Measurements from ENCODE around the gene ERC2.
A peak's percentile ranks its signal among the peaks of the same experiment; 100 is the strongest.
"Not testable (repeated sequence)": the region's sequence is repeated elsewhere in the genome, so short reads cannot be mapped to it uniquely, and the experiment has no call there.

ERC2 gene

GRCh38 chr3:56468184-56469106 lies at the start of gene ERC2:
Gene ERC2 (minus strand): TSS chr3:56468467.
- peak; percentile 4 for DNase-seq (ENCODE audit: low read depth)
- TF ChIP-seq, protein P1, sequence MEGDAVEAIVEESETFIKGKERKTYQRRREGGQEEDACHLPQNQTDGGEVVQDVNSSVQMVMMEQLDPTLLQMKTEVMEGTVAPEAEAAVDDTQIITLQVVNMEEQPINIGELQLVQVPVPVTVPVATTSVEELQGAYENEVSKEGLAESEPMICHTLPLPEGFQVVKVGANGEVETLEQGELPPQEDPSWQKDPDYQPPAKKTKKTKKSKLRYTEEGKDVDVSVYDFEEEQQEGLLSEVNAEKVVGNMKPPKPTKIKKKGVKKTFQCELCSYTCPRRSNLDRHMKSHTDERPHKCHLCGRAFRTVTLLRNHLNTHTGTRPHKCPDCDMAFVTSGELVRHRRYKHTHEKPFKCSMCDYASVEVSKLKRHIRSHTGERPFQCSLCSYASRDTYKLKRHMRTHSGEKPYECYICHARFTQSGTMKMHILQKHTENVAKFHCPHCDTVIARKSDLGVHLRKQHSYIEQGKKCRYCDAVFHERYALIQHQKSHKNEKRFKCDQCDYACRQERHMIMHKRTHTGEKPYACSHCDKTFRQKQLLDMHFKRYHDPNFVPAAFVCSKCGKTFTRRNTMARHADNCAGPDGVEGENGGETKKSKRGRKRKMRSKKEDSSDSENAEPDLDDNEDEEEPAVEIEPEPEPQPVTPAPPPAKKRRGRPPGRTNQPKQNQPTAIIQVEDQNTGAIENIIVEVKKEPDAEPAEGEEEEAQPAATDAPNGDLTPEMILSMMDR (conservative IDR thresholded peaks at IDR 0.05; ENCODE audit: control insufficient read depth, insufficient read depth, low read depth, low read length) = no peak
- peak within 1 kb of the TSS; percentile 16 for H3K4me3 ChIP-seq (ENCODE audit: control insufficient read depth, low read depth, low read length)

GRCh38 chr3:56502738-56503137 lies 34.5 kb upstream of the ERC2 start:
- TF ChIP-seq, protein P1 (conservative IDR thresholded peaks at IDR 0.05; ENCODE audit: control insufficient read depth, insufficient read depth, low read depth, low read length) = no peak
- no peak for DNase-seq (ENCODE audit: low read depth)
- no peak overlapping the region for H3K4me3 ChIP-seq (ENCODE audit: control insufficient read depth, low read depth, low read length)

GRCh38 chr3:56496376-56496775 lies 28.1 kb upstream of the ERC2 start:
- not testable (repeated sequence) for H3K4me3 ChIP-seq (ENCODE audit: control insufficient read depth, low read depth, low read length); DNase-seq (ENCODE audit: low read depth)

DNA sequence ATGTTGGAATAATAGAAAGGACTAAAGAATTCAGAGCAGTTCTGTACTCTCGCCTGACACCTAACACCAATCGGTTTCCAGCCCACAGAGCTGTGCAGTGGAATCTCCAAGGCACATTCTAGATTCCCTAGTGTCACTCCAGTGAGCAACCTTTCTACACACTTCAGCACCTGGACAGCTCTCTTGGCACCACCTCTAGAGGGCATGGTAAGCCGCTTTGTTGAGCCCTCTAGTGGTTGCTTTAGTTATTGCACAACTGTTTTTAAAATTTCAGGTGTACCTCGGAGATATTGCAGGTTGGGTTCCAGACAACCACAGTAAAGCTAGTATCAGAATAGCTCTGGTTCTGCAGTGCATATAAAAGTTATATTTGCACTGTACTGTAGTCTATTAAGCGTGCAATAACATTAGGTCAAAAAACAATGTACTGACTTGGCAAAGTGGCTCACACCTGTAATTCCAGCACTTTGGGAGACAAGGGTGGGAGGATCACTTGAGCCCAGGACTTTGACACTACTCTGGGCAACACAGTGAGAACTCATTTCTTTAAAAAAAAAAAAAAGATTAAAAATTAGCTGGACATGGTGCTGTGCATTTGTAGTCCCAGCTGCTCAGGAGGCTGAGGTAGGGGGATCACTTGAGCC lies 26.5 kb upstream of the ERC2 start:
- DNase-seq (ENCODE audit: low read depth) = peak; percentile 84
- H3K4me3 ChIP-seq (ENCODE audit: control insufficient read depth, low read depth, low read length) = no peak overlapping the region
- TF ChIP-seq, protein P1 (conservative IDR thresholded peaks at IDR 0.05; ENCODE audit: control insufficient read depth, insufficient read depth, low read depth, low read length) = peak; percentile 99

DNA sequence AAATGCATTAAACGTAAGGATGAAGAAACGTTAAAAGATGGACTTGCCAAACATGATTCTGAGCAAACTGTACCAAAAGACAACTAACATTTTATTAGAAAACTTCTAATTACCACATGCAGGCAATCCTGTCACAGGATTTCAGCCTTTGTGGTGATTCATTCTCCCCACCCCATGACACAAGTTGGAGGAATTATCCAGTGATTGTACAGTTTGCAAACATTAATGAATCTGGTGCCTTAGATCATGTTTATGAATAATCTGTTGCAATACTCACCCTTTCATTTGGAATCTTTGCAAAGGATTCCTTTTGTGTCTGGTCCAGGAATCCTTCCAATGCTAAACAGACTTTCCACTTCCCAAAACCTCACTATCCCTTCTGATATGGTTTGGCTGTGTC lies 23.3 kb upstream of the ERC2 start:
- TF ChIP-seq, protein P1 (conservative IDR thresholded peaks at IDR 0.05; ENCODE audit: control insufficient read depth, insufficient read depth, low read depth, low read length) = no peak
- H3K4me3 ChIP-seq (ENCODE audit: control insufficient read depth, low read depth, low read length) = no peak overlapping the region
- no peak for DNase-seq (ENCODE audit: low read depth)

DNA sequence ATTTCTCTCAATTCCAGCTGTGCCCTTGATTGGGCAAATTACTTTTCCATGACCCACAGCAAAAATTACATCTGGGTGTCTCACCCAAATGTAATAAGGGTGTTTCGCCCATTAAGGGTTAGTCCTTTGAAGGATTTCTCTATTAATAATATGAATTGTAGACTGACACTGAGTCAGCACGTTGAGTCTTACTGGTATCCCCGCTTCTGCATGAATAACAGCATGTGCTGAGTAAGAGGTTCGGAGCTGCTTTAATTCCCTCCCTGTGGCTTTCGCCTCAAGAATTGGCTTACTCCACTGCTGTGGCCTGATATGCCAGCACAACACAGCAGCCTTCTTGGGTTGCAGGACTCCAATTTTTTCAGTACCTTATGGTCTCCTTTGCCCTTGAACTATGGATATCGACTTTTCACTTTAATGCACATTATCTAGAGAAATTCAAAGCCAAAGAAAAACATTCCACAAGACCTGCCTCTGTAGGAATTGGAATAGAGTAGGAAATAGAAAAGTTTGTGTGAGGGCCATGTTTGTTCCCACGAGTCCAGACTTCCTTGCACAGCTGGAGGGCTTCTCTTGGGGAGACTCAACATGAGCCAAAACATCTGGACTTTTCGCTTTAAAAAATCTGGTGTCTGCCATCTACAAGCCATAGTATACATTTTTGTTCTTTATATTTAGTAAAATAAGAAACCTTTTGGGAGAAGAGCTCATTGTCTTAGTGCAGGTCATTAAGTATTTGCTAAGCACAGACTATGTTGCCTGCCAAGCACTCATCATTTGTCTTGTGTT lies 20.7 kb upstream of the ERC2 start:
- TF ChIP-seq, protein P1 (conservative IDR thresholded peaks at IDR 0.05; ENCODE audit: control insufficient read depth, insufficient read depth, low read depth, low read length) = no peak
- DNase-seq (ENCODE audit: low read depth) = no peak
- H3K4me3 ChIP-seq (ENCODE audit: control insufficient read depth, low read depth, low read length) = no peak overlapping the region

Data from fibroblast of mammary gland (primary cell).